ENCODE measurements around the gene P2RX5. TPM values are rescaled to one million over a fixed set of nuclear protein-coding genes. Genes with fewer than 3 reads are reported as not detected.

P2RX5 gene
- total RNA-seq, 1 experiment from 2014 or later, result 14.9 TPM

- BruUV-seq (replicated peaks), result no TSS peak
- TF ChIP-seq REST (IDR thresholded peaks at IDR 0.05; ENCODE audit: insufficient read depth in 1 of 2, low read depth in 2 of 2, low read length in 1 of 2) (no peak), CTCF (IDR thresholded peaks at IDR 0.05) (no peak), SIN3A (IDR thresholded peaks at IDR 0.05; ENCODE audit: borderline replicate concordance, insufficient read depth, low read depth, low read length) (no peak), POLR2AphosphoS5 (IDR thresholded peaks at IDR 0.05; ENCODE audit: low read depth, low read length) (no peak), TCF7L2 (IDR thresholded peaks at IDR 0.05; ENCODE audit: low read depth, low read length) (no peak)
- H3K9me3 ChIP-seq (ENCODE audit: control insufficient read depth, insufficient read depth, low read depth, low read length), result no peaks in the 10 kb centered on the region
- H3K4me1 ChIP-seq (ENCODE audit: control insufficient read depth, insufficient read depth, low read length), result no peaks in the 10 kb centered on the region
- in situ Hi-C loops (cut with HindIII; ENCODE audit: low pct_unique_long_range_greater_than_20kb, low sequenced_read_pairs), result no loop called here
- ATAC-seq (no peak), DNase-seq (ENCODE audit: low read depth, low spot score) (no peak)
- CTCF ChIA-PET, result no interaction called here
- intact Hi-C loops (cut with micrococcal nuclease; ENCODE audit: unreplicated experiment), result no loop called here
- no peaks in the 10 kb centered on the region for H3K36me3 ChIP-seq (ENCODE audit: control insufficient read depth, insufficient read depth, low read length)
- POLR2A ChIA-PET, result no interaction called here
- no peak overlapping the region for H3K27ac ChIP-seq (ENCODE audit: low read length)
- no peaks in the 10 kb centered on the region for H3K27me3 ChIP-seq (ENCODE audit: control insufficient read depth, insufficient read depth, low read length)
- H3K4me3 ChIP-seq (ENCODE audit: low read depth in 2 of 2, low read length in 2 of 2), result no peak overlapping the region
These were observed 68.9 kb downstream of the P2RX5 start for GRCh38 chr17:3626831-3627768.

Other genes with a start within 250 kb of the P2RX5 start
- not detected for gene SPATA22, start 224.3 kb downstream of the P2RX5 start, total RNA-seq (2021; ENCODE audit: unreplicated experiment)
- gene ASPA, start 220.2 kb downstream of the P2RX5 start, total RNA-seq (2021; ENCODE audit: unreplicated experiment), result not detected
- 0.31 TPM for gene TRPV3, start 138.3 kb downstream of the P2RX5 start, total RNA-seq (2021; ENCODE audit: unreplicated experiment)
- 3.4 TPM for gene TRPV1, start 86.7 kb downstream of the P2RX5 start, total RNA-seq (2021; ENCODE audit: unreplicated experiment)
- gene SHPK, start 59.9 kb downstream of the P2RX5 start, total RNA-seq (2021; ENCODE audit: unreplicated experiment), result 8.4 TPM
- 20.4 TPM for gene CTNS, start 59.4 kb downstream of the P2RX5 start, total RNA-seq (2021; ENCODE audit: unreplicated experiment)
- gene TAX1BP3, start 27.6 kb downstream of the P2RX5 start, total RNA-seq (2021; ENCODE audit: unreplicated experiment), result 122 TPM
- 65.9 TPM for gene EMC6, start 27.3 kb downstream of the P2RX5 start, total RNA-seq (2021; ENCODE audit: unreplicated experiment)
- gene HASPIN, start 27.7 kb upstream of the P2RX5 start, total RNA-seq (2021; ENCODE audit: unreplicated experiment), result 10.6 TPM
- 20.9 TPM for gene ITGAE, start 105.0 kb upstream of the P2RX5 start, total RNA-seq (2021; ENCODE audit: unreplicated experiment)
- 28.1 TPM for gene NCBP3, start 150.1 kb upstream of the P2RX5 start, total RNA-seq (2021; ENCODE audit: unreplicated experiment)
- 6.7 TPM for gene CAMKK1, start 196.9 kb upstream of the P2RX5 start, total RNA-seq (2021; ENCODE audit: unreplicated experiment)
- gene P2RX1, start 220.3 kb upstream of the P2RX5 start, total RNA-seq (2021; ENCODE audit: unreplicated experiment), result not detected

Data from Panc1 (cell line).